Loucy (cell line): ENCODE data around the gene MAN1A2.

Experiments used
- H2AFZ ChIP-seq: fragments of 200-600 bp; sonication (generic); 2 replicates; pipeline ENCODE4 v1.6.0; 2016; ENCODE audit warnings: antibody characterized with exemption, mild to moderate bottlenecking, low read length, moderate library complexity
- H3F3A ChIP-seq: fragments of 200-600 bp; 2 replicates; pipeline ENCODE4 v1.6.0; 2016; ENCODE audit warnings: antibody characterized with exemption, low read depth, mild to moderate bottlenecking
- H3K27me3 ChIP-seq: fragments of 200-600 bp; sonication (generic); 2 replicates; pipeline ENCODE4 v1.6.1; 2014; ENCODE audit warnings: low read length, mild to moderate bottlenecking; ENCODE audit not compliant: insufficient read depth, poor library complexity, severe bottlenecking
- H3K36me3 ChIP-seq: fragments of 200-600 bp; sonication (generic); 2 replicates; pipeline ENCODE4 v1.6.1; 2016; ENCODE audit warnings: low read length; ENCODE audit not compliant: insufficient read depth
- H3K4me1 ChIP-seq: fragments of 200-600 bp; sonication (generic); 2 replicates; pipeline ENCODE4 v1.5.1; 2014; ENCODE audit warnings: low read length, mild to moderate bottlenecking; ENCODE audit not compliant: insufficient read depth, poor library complexity, severe bottlenecking
- H3K4me2 ChIP-seq: fragments of 200-600 bp; sonication (generic); 2 replicates; pipeline ENCODE4 v1.6.0; 2014; ENCODE audit warnings: antibody characterized with exemption, low read length, low read depth, mild to moderate bottlenecking; ENCODE audit not compliant: poor library complexity, severe bottlenecking
- H3K4me3 ChIP-seq: fragments of 200-600 bp; sonication (generic); 2 replicates; pipeline ENCODE4 v1.5.1; 2014; ENCODE audit warnings: low read length, mild to moderate bottlenecking, mixed read lengths; ENCODE audit not compliant: poor library complexity, severe bottlenecking
- H3K79me2 ChIP-seq: fragments of 200-600 bp; sonication (generic); 2 replicates; pipeline ENCODE4 v1.6.1; 2014; ENCODE audit warnings: low read length; ENCODE audit not compliant: insufficient read depth
- H3K9ac ChIP-seq: fragments of 200-600 bp; sonication (generic); 2 replicates; pipeline ENCODE4 v1.6.0; 2014; ENCODE audit warnings: mild to moderate bottlenecking, low read depth, low read length, moderate library complexity; ENCODE audit not compliant: poor library complexity, severe bottlenecking
- H3K9me2 ChIP-seq: fragments of 200-600 bp; sonication (generic); replicated peaks from 2 replicates; pipeline ENCODE4 v1.6.1; 2016; ENCODE audit warnings: low read depth, low read length, mixed read lengths
- H3K9me3 ChIP-seq: fragments of 200-600 bp; sonication (generic); 2 replicates; pipeline ENCODE4 v1.6.1; 2014; ENCODE audit warnings: mild to moderate bottlenecking, antibody characterized with exemption, low read length, low read depth; ENCODE audit not compliant: insufficient read depth
- H4K20me1 ChIP-seq: fragments of 200-600 bp; sonication (generic); 2 replicates; pipeline ENCODE4 v1.6.0; 2014; ENCODE audit warnings: antibody characterized with exemption, low read length, mild to moderate bottlenecking; ENCODE audit not compliant: insufficient read depth, poor library complexity, severe bottlenecking
- CTCF ChIP-seq: fragments of 200-600 bp; sonication (generic); conservative IDR thresholded peaks from 2 replicates; pipeline ENCODE4 v1.5.1; 2014; ENCODE audit warnings: mild to moderate bottlenecking, antibody characterized with exemption, low read length
- EZH2phosphoT487 ChIP-seq: fragments of 200-600 bp; IDR thresholded peaks from 2 replicates; pipeline ENCODE4 v1.6.1; 2018; ENCODE audit warnings: antibody characterized with exemption, mild to moderate bottlenecking, moderate library complexity, borderline replicate concordance

Gene MAN1A2

DNA sequence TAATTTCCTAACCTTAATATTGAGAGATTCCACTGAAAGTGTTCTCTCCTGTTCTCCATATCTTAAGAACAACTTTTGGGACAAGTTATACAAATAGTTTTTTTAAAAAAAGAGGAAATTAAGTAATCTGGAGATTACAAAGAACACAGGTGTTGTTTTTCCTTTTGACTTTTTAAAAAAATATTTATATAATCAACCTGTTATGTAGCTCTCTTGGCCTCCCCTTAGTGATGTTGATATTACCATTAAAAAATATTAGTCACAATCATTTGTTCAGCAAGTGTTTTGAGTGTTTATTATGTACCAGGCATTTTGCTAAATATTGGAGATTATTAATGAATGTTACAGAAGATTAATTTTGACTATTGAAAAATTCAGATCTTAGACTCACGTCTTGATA, 8.1 kb downstream of the MAN1A2 start:
- H2AFZ ChIP-seq = no peak overlapping the region
- TF ChIP-seq EZH2phosphoT487 (no peak), CTCF (no peak)
- H3K9me2 ChIP-seq = no peaks in the 10 kb centered on the region
- peaks cover 94% of the 10 kb centered on the region for H3K79me2 ChIP-seq
- H3K9ac ChIP-seq = no peak overlapping the region
- no peaks in the 10 kb centered on the region for H3K27me3 ChIP-seq
- H3F3A ChIP-seq = no peaks in the 10 kb centered on the region
- peaks cover 40% of the 10 kb centered on the region for H4K20me1 ChIP-seq
- H3K36me3 ChIP-seq = no peaks in the 10 kb centered on the region
- no peak overlapping the region for H3K4me3 ChIP-seq
- peak overlapping the region; percentile 93 for H3K4me2 ChIP-seq
- H3K4me1 ChIP-seq = peaks cover 40% of the 10 kb centered on the region
- H3K9me3 ChIP-seq = no peaks in the 10 kb centered on the region; the same call in 1 of the 2 replicates

DNA sequence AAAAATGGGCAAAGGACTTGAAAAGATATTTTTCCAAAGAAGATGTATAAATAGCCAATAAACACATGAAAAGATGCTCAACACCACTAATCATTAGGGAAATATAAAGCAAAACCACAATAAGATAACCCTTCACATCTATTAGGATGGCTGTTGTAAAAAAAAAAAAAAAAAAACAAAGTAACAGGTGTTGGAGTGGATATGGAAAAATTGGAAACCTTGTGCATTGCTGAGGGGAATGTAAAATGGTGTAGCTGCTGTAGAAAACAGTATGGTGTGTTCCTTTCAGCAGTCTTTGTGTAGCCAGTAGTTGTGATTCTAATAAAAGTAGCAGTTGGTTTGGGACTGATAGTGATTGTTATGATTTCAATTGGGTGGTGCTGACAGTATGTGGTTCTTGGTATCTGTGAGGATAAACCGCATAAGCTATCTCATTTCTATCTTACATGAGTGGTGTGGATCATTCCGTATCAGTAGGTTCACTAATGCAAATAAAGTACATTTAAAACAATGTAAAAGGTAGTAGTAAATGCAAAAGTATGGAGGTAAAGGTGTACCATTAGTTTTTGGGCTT, 19.9 kb downstream of the MAN1A2 start:
- H3K36me3 ChIP-seq = no peaks in the 10 kb centered on the region
- peaks cover 86% of the 10 kb centered on the region for H3K79me2 ChIP-seq
- H3K4me2 ChIP-seq = peak overlapping the region; percentile 80
- H3K9me3 ChIP-seq = peaks cover 15% of the 10 kb centered on the region
- TF ChIP-seq EZH2phosphoT487 (no peak), CTCF (no peak)
- peaks cover 68% of the 10 kb centered on the region for H3K4me1 ChIP-seq
- peak overlapping the region; percentile 61 for H3K4me3 ChIP-seq
- H3F3A ChIP-seq = peaks cover 10% of the 10 kb centered on the region
- H3K9me2 ChIP-seq = no peaks in the 10 kb centered on the region
- H4K20me1 ChIP-seq = no peaks in the 10 kb centered on the region
- no peaks in the 10 kb centered on the region for H3K27me3 ChIP-seq
- H3K9ac ChIP-seq = no peak overlapping the region
- H2AFZ ChIP-seq = no peak overlapping the region

DNA sequence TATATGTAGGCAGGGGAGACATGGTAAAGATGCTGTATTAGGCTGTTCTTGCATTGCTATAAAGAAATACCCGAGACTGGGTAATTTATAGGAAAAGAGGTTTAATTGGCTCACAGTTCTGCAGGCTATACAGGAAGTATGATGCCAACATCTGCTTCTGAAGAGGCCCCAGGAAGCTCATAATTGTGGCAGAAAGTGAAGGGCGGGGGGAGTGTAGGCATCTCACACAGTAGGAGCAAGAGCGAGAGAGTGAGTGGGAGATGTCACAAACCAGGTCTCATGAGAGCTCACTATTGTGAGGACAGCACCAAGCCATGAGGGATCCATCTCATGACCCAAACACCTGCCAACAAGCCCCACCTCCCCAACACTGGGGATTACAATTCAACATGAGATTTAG, 21.1 kb downstream of the MAN1A2 start:
- peaks cover 77% of the 10 kb centered on the region for H3K4me1 ChIP-seq
- peaks cover 10% of the 10 kb centered on the region for H3F3A ChIP-seq
- TF ChIP-seq CTCF (no peak), EZH2phosphoT487 (no peak)
- no peak overlapping the region for H2AFZ ChIP-seq
- H3K79me2 ChIP-seq = peaks cover 89% of the 10 kb centered on the region
- peak overlapping the region; percentile 61 for H3K4me3 ChIP-seq
- H3K9me3 ChIP-seq = peaks cover 8% of the 10 kb centered on the region; the same call in 1 of the 2 replicates
- no peaks in the 10 kb centered on the region for H4K20me1 ChIP-seq
- H3K36me3 ChIP-seq = no peaks in the 10 kb centered on the region
- H3K9me2 ChIP-seq = no peaks in the 10 kb centered on the region
- H3K27me3 ChIP-seq = no peaks in the 10 kb centered on the region
- H3K4me2 ChIP-seq = peak overlapping the region; percentile 80
- H3K9ac ChIP-seq = peak overlapping the region; percentile 54
